K562 (cell line): Measurements from ENCODE around the gene PRR29. TPM values are rescaled to one million over a fixed set of nuclear protein-coding genes. Genes with fewer than 3 reads are reported as not detected.

Experiments used
- ATAC-seq: fragments of 200-7000 bp; cut with Tn5 transposase; 3 replicates; pipeline ENCODE4 v1.9.1; 2020; ENCODE audit warnings: moderate library complexity
- BruUV-seq: library from RNA; stranded (reverse); fragments of 400-500 nt; replicated peaks from 2 replicates; lab custom pipeline; 2021; lab: Mats Ljungman, UMichigan
- CTCF ChIA-PET: fragments of 300-600 bp; formaldehyde crosslinking; extraction: SDS; loops from one replicate; lab custom pipeline; 2021; ENCODE audit warnings: low intra/inter-chr PET ratio; lab: Yijun Ruan, JAX
- POLR2A ChIA-PET: fragments of 300-600, 350-650 bp; sonication (Branson Sonifier 250); formaldehyde crosslinking; extraction: SDS; loops from one replicate; lab custom pipeline; 2021; ENCODE audit warnings: antibody characterized with exemption, inconsistent platforms; lab: Yijun Ruan, JAX
- DNase-seq, 4 experiments: peaks; one replicate each; pipeline versions ENCODE4 v3.0.0 to v3.0.0-alpha.2; 2011 to 2018; ENCODE audit warnings: low spot score in 3 of 4, mixed read lengths in 3 of 4; ENCODE audit errors: extremely low read depth in 1 of 4
- FAIRE-seq: peaks from 2 replicates; lab custom pipeline; 2011; peaks lifted over from hg19 to GRCh38; lab: Jason Lieb, UNC
- H2AFZ ChIP-seq: 2 replicates; pipeline ENCODE4 v1.6.0; 2011; ENCODE audit warnings: low read depth, low read length, control low read depth, inconsistent platforms
- H3K27ac ChIP-seq: fragments of 200-600 bp; 3 replicates; pipeline ENCODE4 v1.8.0; 2011; ENCODE audit warnings: low read depth, mild to moderate bottlenecking, control low read depth, inconsistent platforms, low read length, moderate library complexity, mixed read lengths; ENCODE audit errors: extremely low read depth
- H3K27me3 ChIP-seq, 2 experiments: fragments of 300-600 bp in 1 of 2; 2 replicates in 1 of 2; 3 replicates in 1 of 2; pipeline versions ENCODE4 v1.6.0 to v1.8.0; 2011; ENCODE audit warnings: inconsistent platforms in 2 of 2, low read length in 2 of 2, mild to moderate bottlenecking in 1 of 2, mixed read lengths in 1 of 2, moderate library complexity in 1 of 2; ENCODE audit not compliant: control insufficient read depth in 2 of 2, insufficient read depth in 2 of 2
- H3K36me3 ChIP-seq: fragments of 300-600 bp; 3 replicates; pipeline ENCODE4 v1.8.0; 2011; ENCODE audit warnings: mild to moderate bottlenecking, low read length, inconsistent platforms; ENCODE audit not compliant: control insufficient read depth, insufficient read depth
- H3K4me1 ChIP-seq, 2 experiments: fragments of 200-600 bp in 1 of 2; replicated peaks in 1 of 2; 2 replicates in 1 of 2; 3 replicates in 1 of 2; pipeline versions ENCODE4 v1.5.1 to v1.8.0; 2011; ENCODE audit warnings: inconsistent platforms in 2 of 2, low read length in 2 of 2, mild to moderate bottlenecking in 1 of 2, mixed read lengths in 1 of 2, moderate library complexity in 1 of 2; ENCODE audit not compliant: control insufficient read depth in 2 of 2, insufficient read depth in 2 of 2
- H3K4me2 ChIP-seq: 2 replicates; pipeline ENCODE4 v1.6.1; 2011; ENCODE audit warnings: low read length, control low read depth, inconsistent platforms, mixed read lengths; ENCODE audit not compliant: insufficient read depth
- H3K4me3 ChIP-seq: fragments of 200-600 bp; sonication (generic), shearing (Covaris generic); 2 replicates; pipeline ENCODE4 v1.5.1; 2016; ENCODE audit warnings: control low read depth, inconsistent platforms
- H3K79me2 ChIP-seq: fragments of 200-600 bp; 3 replicates; pipeline ENCODE4 v1.8.0; 2011; ENCODE audit warnings: low read length, inconsistent platforms; ENCODE audit not compliant: control insufficient read depth, insufficient read depth
- H3K9ac ChIP-seq, 2 experiments: 2 replicates each; pipeline versions ENCODE4 v1.6.0 to v1.6.1; 2011; ENCODE audit warnings: low read depth in 2 of 2, low read length in 2 of 2, control low read depth in 1 of 2, inconsistent platforms in 1 of 2, mild to moderate bottlenecking in 1 of 2, mixed read lengths in 1 of 2; ENCODE audit not compliant: insufficient read depth in 1 of 2
- H3K9me1 ChIP-seq: one replicate; pipeline ENCODE4 v1.6.0; 2011; ENCODE audit warnings: inconsistent platforms, mild to moderate bottlenecking, low read length, moderate library complexity; ENCODE audit not compliant: control insufficient read depth, insufficient read depth
- H3K9me3 ChIP-seq: replicated peaks from 2 replicates; pipeline ENCODE4 v1.5.1; 2011; ENCODE audit warnings: low read depth, low read length, inconsistent platforms; ENCODE audit not compliant: control insufficient read depth, insufficient read depth
- H4K20me1 ChIP-seq: replicated peaks from 2 replicates; pipeline ENCODE4 v1.6.1; 2011; ENCODE audit warnings: low read length, inconsistent platforms, mixed read lengths; ENCODE audit not compliant: control insufficient read depth, insufficient read depth
- BCOR ChIP-seq: fragments of 450-650 bp; IDR thresholded peaks from 2 replicates; pipeline ENCODE4 v1.6.1; 2016
- CBX2 ChIP-seq: fragments of 200-600 bp; sonication (generic); IDR thresholded peaks from one replicate; pipeline ENCODE4 v1.6.1; 2012; ENCODE audit warnings: mild to moderate bottlenecking, low read length, inconsistent platforms; ENCODE audit not compliant: insufficient read depth, poor library complexity, severe bottlenecking
- CHD1 ChIP-seq: fragments of 200-600 bp; sonication (generic); IDR thresholded peaks from one replicate; pipeline ENCODE4 v1.6.1; 2012; ENCODE audit warnings: mild to moderate bottlenecking, moderate library complexity, low read length, inconsistent platforms
- EP400 ChIP-seq: fragments of 450-650 bp; IDR thresholded peaks from 2 replicates; pipeline ENCODE4 v1.6.1; 2017; ENCODE audit warnings: antibody characterized with exemption, mild to moderate bottlenecking, moderate library complexity
- ESRRA ChIP-seq: fragments of 450-650 bp; IDR thresholded peaks from 2 replicates; pipeline ENCODE4 v1.6.1; 2014; ENCODE audit warnings: low read depth, mild to moderate bottlenecking, moderate library complexity, borderline replicate concordance
- FOXA3 ChIP-seq, 2 experiments: fragments of 450-650 bp in 1 of 2; sonication (generic) in 1 of 2; formaldehyde crosslinking; IDR thresholded peaks in 1 of 2; conservative IDR thresholded peaks in 1 of 2; 2 replicates each; pipeline versions ENCODE4 v1.4.0 to v1.8.0; 2020 to 2022; ENCODE audit warnings: mild to moderate bottlenecking in 2 of 2, missing genetic modification reagents in 1 of 2
- HNRNPL ChIP-seq: fragments of 200-400 bp; formaldehyde crosslinking; IDR thresholded peaks from 2 replicates; pipeline ENCODE4 v1.6.1; 2017; ENCODE audit warnings: low read depth, mild to moderate bottlenecking, low read length
- IFI16 ChIP-seq: fragments of 250-450 bp; sonication (Bioruptor Pico); IDR thresholded peaks from 2 replicates; pipeline ENCODE4 v2.1.2; 2022; ENCODE audit warnings: mild to moderate bottlenecking, inconsistent platforms
- KAT8 ChIP-seq: fragments of 450-650 bp; IDR thresholded peaks from 2 replicates; pipeline ENCODE4 v1.6.1; 2016; ENCODE audit warnings: low read depth, mild to moderate bottlenecking
- KDM1A ChIP-seq, 2 experiments: fragments of 450-650 bp; IDR thresholded peaks; 2 replicates each; pipeline ENCODE4 v1.6.1; 2016; ENCODE audit warnings: mild to moderate bottlenecking in 2 of 2
- KLF10 ChIP-seq: fragments of 250-450 bp; sonication (Bioruptor Pico); IDR thresholded peaks from 2 replicates; pipeline ENCODE4 v1.6.1; 2021; ENCODE audit warnings: matching md5 sums
- NCOA4 ChIP-seq: fragments of 450-650 bp; IDR thresholded peaks from 2 replicates; pipeline ENCODE4 v1.6.1; 2018; ENCODE audit warnings: mild to moderate bottlenecking; ENCODE audit not compliant: partially characterized antibody
- NFE2 ChIP-seq: IDR thresholded peaks from 2 replicates; pipeline ENCODE4 v1.6.1; 2014; ENCODE audit warnings: antibody characterized with exemption, low read depth
- NR2C1 ChIP-seq, 2 experiments: fragments of 450-650 bp; IDR thresholded peaks; 2 replicates each; pipeline ENCODE4 v1.6.1; 2017; ENCODE audit warnings: mild to moderate bottlenecking in 2 of 2, antibody characterized with exemption in 1 of 2, inconsistent platforms in 1 of 2, missing compliant biosample characterization in 1 of 2, missing genetic modification characterization in 1 of 2
- RBM17 ChIP-seq: fragments of 200-400 bp; formaldehyde crosslinking; IDR thresholded peaks from 2 replicates; pipeline ENCODE4 v1.6.1; 2017; ENCODE audit warnings: low read depth, mild to moderate bottlenecking, low read length, borderline replicate concordance
- RBM25 ChIP-seq: fragments of 200-400 bp; formaldehyde crosslinking; IDR thresholded peaks from 2 replicates; pipeline ENCODE4 v1.6.1; 2018; ENCODE audit warnings: low read length, low read depth, moderate library complexity; ENCODE audit not compliant: severe bottlenecking
- TEAD1 ChIP-seq, 2 experiments: fragments of 450-650 bp in 1 of 2; sonication (generic) in 1 of 2; formaldehyde crosslinking; IDR thresholded peaks; 2 replicates each; pipeline versions ENCODE4 v1.4.0 to v1.8.0; 2020 to 2022; ENCODE audit warnings: mild to moderate bottlenecking in 2 of 2, missing genetic modification reagents in 1 of 2
- USF1 ChIP-seq: sonication (generic); formaldehyde crosslinking; IDR thresholded peaks from 2 replicates; pipeline ENCODE4 v1.9.0; 2022; ENCODE audit warnings: mild to moderate bottlenecking, missing genetic modification reagents
- YY1 ChIP-seq, 3 experiments: IDR thresholded peaks; 2 replicates each; pipeline ENCODE4 v1.6.1; 2011; ENCODE audit warnings: low read length in 2 of 3, mild to moderate bottlenecking in 2 of 3, moderate library complexity in 2 of 3, borderline replicate concordance in 1 of 3, control low read depth in 1 of 3, low read depth in 1 of 3; ENCODE audit not compliant: insufficient read depth in 3 of 3, insufficient replicate concordance in 2 of 3, control insufficient read depth in 1 of 3, insufficient read length in 1 of 3; ENCODE audit errors: extremely low read depth in 1 of 3
- ZC3H11A ChIP-seq: IDR thresholded peaks from 2 replicates; pipeline ENCODE4 v1.6.1; 2012; ENCODE audit warnings: low read depth, low read length, improper control_type of control experiment
- ZNF174 ChIP-seq: fragments of 250-450 bp; sonication (Bioruptor Pico); IDR thresholded peaks from 2 replicates; pipeline ENCODE4 v1.4.0; 2020; ENCODE audit warnings: mild to moderate bottlenecking
- ZNF253 ChIP-seq: fragments of 250-450 bp; sonication (Bioruptor Pico); conservative IDR thresholded peaks from 2 replicates; pipeline ENCODE4 v1.6.1; 2021; ENCODE audit warnings: mild to moderate bottlenecking
- WGBS: fragments of 100-300 bp; shearing (Covaris generic); methylation state at CpG from one replicate; pipeline ENCODE4 v1.1.6; 2016; ENCODE audit warnings: low coverage, mixed read lengths; ENCODE audit not compliant: insufficient coverage; ENCODE audit errors: missing lambda C conversion rate; 5-methylcytosine and 5-hydroxymethylcytosine counted together
- in situ Hi-C: fragments of 300-500 bp; cut with MboI; formaldehyde crosslinking; loops from 4 replicates; pipeline ENCODE4 v1.15.0; 2018; ENCODE audit warnings: inconsistent platforms, mixed read lengths
- intact Hi-C: fragments of 100-400 bp; cut with micrococcal nuclease; formaldehyde crosslinking; loops from 2 replicates; pipeline ENCODE4 v1.14.2; 2022
- polyA plus RNA-seq, 8 experiments: library from polyadenylated mRNA; depleted of rRNA in 4 of 8; stranded (reverse) in 5 of 8; unstranded in 3 of 8; fragments of >200 nt; fragmentation: Nextera tagmentation in 2 of 8; fragmentation: Illumina TruSeq in 1 of 8; extraction: Ambion mirVana in 2 of 8; extraction: Trizol in 1 of 8; gene quantifications; 2 replicates each; pipeline versions ENCODE4 v1.2.1 to v1.2.3, GENCODE V29; 2011 to 2014; ENCODE audit warnings: inconsistent platforms in 1 of 8, missing spikeins in 1 of 8
- total RNA-seq, 7 experiments: library from RNA; depleted of rRNA in 6 of 7; stranded (reverse); fragments of >200 nt in 6 of 7; fragmentation: Illumina TruSeq in 2 of 7; extraction: Trizol in 2 of 7; gene quantifications; 2 replicates each; pipeline versions ENCODE4 v1.2.1 to v1.2.3, GENCODE V29; 2011 to 2021; ENCODE audit warnings: low replicate concordance in 1 of 7
- TF ChIP-seq, protein P1 (sequence below): fragments of 250-450 bp; sonication (Bioruptor Pico); IDR thresholded peaks from 2 replicates; pipeline ENCODE4 v1.8.0; 2022; ENCODE audit warnings: moderate library complexity, mild to moderate bottlenecking, inconsistent platforms

PRR29 gene
- total and polyA plus RNA-seq, 9 of the 15 experiments (the other 6 are each of a cell fraction or from before 2014, with no cell fraction given): 0.08 to 0.58 (median 0.15) TPM; not detected in 5

DNA sequence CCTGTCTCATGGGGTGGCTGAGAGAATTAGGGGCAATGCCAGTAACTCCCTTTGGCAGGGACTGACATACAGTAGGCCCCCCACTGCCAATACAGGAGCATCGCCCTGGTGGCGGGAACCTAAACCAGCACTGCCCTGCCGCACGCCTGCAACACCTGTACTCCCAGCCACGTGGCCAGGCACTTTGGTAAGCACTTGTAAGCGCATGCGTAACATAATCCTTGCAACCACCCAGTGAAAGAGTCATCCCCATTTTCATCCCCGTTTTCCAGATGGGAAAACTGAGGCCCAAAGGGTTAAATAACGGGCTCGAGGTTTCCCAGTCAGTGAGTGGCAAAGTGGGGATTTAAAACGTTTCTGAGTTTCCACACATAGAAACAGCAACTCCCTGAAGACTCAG, 42.9 kb upstream of the PRR29 start:
- Histone ChIP-seq H3K79me2 (no peaks in the 10 kb centered on the region), H3K4me2 (no peak overlapping the region), H3K4me1 (peaks cover 1 to 8% of the 10 kb centered on the region in 2 experiments; a peak in 2 of 5 replicates), H3K9ac (no peak overlapping the region), H3K9me3 (no peaks in the 10 kb centered on the region), H3K27me3 (peaks cover 8 to 27% of the 10 kb centered on the region in 2 experiments; a peak in 4 of 5 replicates), H3K27ac (no peak overlapping the region), H3K4me3 (no peak overlapping the region), H3K36me3 (no peaks in the 10 kb centered on the region), H2AFZ (no peak overlapping the region), H4K20me1 (0 out of 2 replicates have a peak, but pooled peaks cover 7% of the 10 kb centered on the region), H3K9me1 (no peaks in the 10 kb centered on the region)
- 42% methylated on average over 10 of the region's 11 CpGs for WGBS
- POLR2A ChIA-PET: interaction anchor here (0.6 to 1.9 kb wide), 4 partner anchors 9 to 358 kb away, joined by 3 to 6 read pairs (median 4); no protein-coding TSS in a partner anchor
- FAIRE-seq (no peak), DNase-seq (no peak), ATAC-seq (no peak)
- BruUV-seq: no TSS peak
- in situ Hi-C loops: no loop called here
- CTCF ChIA-PET: no interaction called here
- intact Hi-C loops: no loop called here
- TF ChIP-seq ESRRA: 0 out of 2 replicates have a peak, but pooled peaks have one; percentile 27
- TF ChIP-seq NR2C1 (IDR thresholded peaks at IDR 0.05): no peak
- TF ChIP-seq NR2C1 (tag; IDR thresholded peaks at IDR 0.05): no peak
- TF ChIP-seq HNRNPL: no peak
- TF ChIP-seq NFE2: no peak
- no peak for TF ChIP-seq ZNF174 (CRISPR knock-in tag)
- peak; percentile 81 for TF ChIP-seq RBM25
- no peak for TF ChIP-seq NCOA4
- TF ChIP-seq CBX2: no peak
- no peak for TF ChIP-seq EP400
- no peak for TF ChIP-seq IFI16 (CRISPR knock-in tag)
- no peak for TF ChIP-seq RBM17
- no peak for TF ChIP-seq ZC3H11A
- TF ChIP-seq CHD1: no peak
- TF ChIP-seq BCOR: peak; percentile 70; the same call in 1 of the 2 replicates
- TF ChIP-seq KDM1A (IDR thresholded peaks at IDR 0.05): peak; percentile 26 to 50; a peak in 1 of 4 replicates
- TF ChIP-seq ZNF253: no peak
- TF ChIP-seq YY1 (IDR thresholded peaks at IDR 0.05; ENCODE audit: borderline replicate concordance in 1 of 3, control insufficient read depth in 1 of 3, extremely low read depth in 1 of 3, insufficient read depth in 3 of 3, insufficient read length in 1 of 3, insufficient replicate concordance in 2 of 3, low read depth in 1 of 3, low read length in 2 of 3): no peak
- TF ChIP-seq, protein P1, sequence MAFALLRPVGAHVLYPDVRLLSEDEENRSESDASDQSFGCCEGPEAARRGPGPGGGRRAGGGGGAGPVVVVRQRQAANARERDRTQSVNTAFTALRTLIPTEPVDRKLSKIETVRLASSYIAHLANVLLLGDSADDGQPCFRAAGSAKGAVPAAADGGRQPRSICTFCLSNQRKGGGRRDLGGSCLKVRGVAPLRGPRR (CRISPR knock-in tag): no peak
- no peak for TF ChIP-seq KAT8
- TF ChIP-seq FOXA3 (CRISPR knock-in tag; conservative IDR thresholded peaks at IDR 0.05 in 1 of 2, IDR thresholded peaks at IDR 0.05 in 1 of 2): no peak
- 0 out of 2 replicates have a peak, but pooled peaks have one; percentile 28 for TF ChIP-seq USF1
- 0 out of 4 replicates have a peak, but pooled peaks of 1 of the 2 experiments have one; percentile 32 for TF ChIP-seq TEAD1 (CRISPR knock-in tag; IDR thresholded peaks at IDR 0.05)
- no peak for TF ChIP-seq KLF10 (CRISPR knock-in tag)
